Bronchial smooth muscle cell (primary cell): ENCODE measurements around the gene STARD10. TPM values are rescaled to one million over a fixed set of nuclear protein-coding genes. Genes with fewer than 3 reads are reported as not detected.

ENCODE experiments used
- total RNA-seq: library from RNA; depleted of rRNA; stranded (reverse); fragments of >200 nt; gene quantifications from 2 replicates; pipeline ENCODE4 v1.2.1, GENCODE V29; 2014

The STARD10 gene, protein sequence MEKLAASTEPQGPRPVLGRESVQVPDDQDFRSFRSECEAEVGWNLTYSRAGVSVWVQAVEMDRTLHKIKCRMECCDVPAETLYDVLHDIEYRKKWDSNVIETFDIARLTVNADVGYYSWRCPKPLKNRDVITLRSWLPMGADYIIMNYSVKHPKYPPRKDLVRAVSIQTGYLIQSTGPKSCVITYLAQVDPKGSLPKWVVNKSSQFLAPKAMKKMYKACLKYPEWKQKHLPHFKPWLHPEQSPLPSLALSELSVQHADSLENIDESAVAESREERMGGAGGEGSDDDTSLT
- 36.3 and 61.9 TPM in 2 replicates for total RNA-seq

DNA sequence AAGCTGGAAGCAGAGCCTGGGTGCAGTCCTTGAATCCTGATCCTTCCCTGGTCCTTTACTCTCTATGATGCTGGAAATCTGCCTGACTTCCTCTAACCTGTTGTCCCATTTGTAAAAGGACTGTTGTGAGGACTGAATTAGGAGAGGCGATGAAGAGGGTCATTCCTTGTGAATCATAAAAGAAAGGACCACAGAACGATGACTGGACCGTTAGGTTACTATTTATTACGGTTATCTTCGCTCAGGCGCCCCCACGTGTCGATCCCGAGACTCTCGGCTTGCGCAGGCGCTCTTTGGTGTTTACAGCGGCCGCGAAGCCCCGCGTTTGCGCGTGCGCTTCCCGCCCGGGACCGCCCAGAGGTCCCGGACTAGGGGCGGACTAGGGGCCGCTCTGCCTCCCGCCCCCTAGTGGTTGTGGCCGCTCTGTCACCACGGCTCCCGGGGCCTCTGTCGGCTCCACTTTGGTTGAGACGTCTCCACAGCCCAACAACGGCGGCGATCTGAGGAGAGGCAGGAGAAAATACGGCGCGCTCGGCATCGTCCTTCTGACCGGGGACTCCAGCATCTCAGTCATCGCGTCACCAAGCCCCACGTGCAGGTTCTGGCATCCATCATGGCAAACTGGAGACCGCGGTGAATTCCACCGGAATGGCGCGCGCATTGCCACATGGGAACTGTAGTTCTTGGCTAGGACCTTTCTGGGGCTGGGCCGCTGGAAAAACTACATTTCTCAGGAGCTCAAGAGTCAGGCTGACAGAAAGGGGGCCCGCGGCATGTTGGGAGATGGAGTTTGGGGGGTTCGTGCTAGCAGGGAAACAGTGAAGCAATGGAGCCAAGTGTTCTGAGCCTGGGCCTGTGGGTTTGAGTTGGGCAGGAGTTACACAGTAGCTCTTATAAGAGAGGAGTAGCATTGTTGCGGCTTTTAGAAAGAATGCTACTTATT is at the start of gene STARD10:
TSS of gene STARD10 (minus strand) at position 623 of the 943 bp plus-strand sequence. CDS start 12,866 bp downstream, outside the sequence.

DNA sequence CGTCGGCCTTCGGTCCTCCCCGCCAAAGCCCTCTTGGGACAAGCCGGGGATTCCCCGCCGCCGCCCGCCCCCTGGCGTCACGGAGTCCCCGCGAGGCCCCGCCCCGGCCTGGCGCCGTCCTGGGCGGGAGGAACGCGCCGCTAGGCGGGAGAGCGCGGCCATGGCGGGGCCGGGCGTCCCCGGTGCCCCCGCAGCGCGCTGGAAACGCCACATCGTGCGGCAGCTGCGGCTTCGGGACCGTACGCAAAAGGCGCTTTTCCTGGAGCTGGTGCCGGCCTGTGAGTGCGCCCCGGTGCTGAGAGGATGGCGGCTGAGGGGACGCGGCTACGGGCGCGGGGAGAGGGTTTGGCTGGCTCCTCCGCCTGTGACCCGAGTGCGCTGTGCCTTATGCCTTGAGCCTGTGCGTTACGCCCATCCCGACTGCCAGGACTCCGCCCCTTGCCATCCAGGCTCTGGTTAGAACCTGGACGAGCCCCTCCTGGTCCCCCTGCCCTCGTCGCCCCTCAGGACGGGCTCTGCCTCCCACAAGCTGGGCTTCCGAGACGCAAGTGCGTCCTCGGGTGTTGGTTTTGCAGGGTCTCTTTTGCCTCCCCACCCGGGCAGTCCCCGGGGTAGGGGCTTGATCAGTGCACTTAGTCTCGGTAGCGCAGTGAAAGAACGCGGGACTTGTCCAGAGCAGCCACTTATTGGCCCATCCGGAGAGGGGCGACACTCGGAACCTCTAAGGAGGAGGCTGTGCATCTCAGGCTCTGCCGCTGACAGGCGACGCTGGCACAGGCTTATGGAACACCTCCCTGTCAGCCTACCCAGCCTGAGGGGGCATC is 20.7 kb upstream of the STARD10 start, which contains the start of gene ATG16L2:
TSS of gene ATG16L2 (plus strand) at position 126 of the 824 bp plus-strand sequence. CDS start at position 161, 35 bp downstream.

DNA sequence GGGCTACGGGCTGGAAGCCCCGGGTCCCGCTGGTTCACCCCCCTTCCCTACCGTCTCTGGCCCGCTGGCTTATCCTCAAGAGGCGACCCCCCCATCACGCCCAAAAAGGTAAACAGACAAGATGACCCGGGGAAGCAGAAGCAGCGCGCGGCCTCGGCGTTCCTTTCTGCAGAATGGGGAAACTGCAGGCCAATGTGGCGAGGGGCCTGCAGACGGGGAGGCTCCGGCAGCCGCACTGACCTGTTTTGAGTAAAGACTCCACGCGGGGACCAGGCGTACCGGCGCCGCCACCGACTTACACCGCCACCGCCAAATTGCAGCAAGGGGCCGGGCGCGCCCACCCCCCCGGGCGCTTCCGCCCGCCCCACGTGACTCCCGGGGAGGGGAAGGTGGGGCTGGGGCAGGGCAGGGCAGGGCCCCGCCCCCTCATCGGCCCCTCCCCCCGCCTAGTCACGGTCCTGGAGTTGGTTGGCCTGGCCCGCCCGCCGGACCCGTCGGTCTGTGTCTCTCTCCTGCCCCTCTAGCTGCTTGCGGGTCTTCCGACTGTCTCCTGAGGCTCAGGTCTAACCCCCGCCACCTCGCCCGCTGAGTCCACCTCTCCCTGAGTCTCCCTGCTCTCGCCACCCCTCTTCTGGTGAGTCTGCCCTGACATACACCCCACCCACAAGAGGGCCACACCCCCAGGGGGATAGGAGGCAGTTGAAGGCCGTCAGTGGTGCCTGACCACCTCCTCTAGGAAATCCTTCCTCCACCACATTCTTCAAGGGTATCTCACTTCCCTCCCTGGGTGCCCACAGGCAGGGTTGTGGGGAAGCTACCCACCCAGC is 41.5 kb downstream of the STARD10 start, which contains the start of gene ARAP1:
TSS of gene ARAP1 (minus strand) at position 321 of the 827 bp plus-strand sequence. CDS start 25,280 bp downstream, outside the sequence.

Other genes starting within 250 kb of the STARD10 start
- gene PDE2A, start 119.6 kb downstream of the STARD10 start, total RNA-seq: 0.34 TPM in 1 of 2 replicates, not detected in the other
- gene ARAP1, start 41.6 kb downstream of the STARD10 start, total RNA-seq: 145 and 229 TPM in 2 replicates
- gene ATG16L2, start 20.4 kb upstream of the STARD10 start, total RNA-seq: 4.7 and 6.4 TPM in 2 replicates